GM13976 (cell line): ENCODE measurements around the gene PPP1R11.
A peak's percentile ranks its signal among the peaks of the same experiment; 100 is the strongest.
"Not testable (repeated sequence)": the region's sequence is repeated elsewhere in the genome, so short reads cannot be mapped to it uniquely, and the experiment has no call there.

ENCODE experiments used
- DNase-seq: peaks from one replicate; pipeline ENCODE4 v3.0.0; 2012; ENCODE audit warnings: low spot score
- in situ Hi-C: fragments of 300-500 bp; cut with MboI; formaldehyde crosslinking; loops from one replicate; pipeline ENCODE4 v1.12.0; 2022; ENCODE audit warnings: low sequenced_read_pairs, mixed read lengths, inconsistent platforms; ENCODE audit not compliant: unreplicated experiment
- TF ChIP-seq, protein P1 (sequence below): IDR thresholded peaks from 2 replicates; pipeline ENCODE4 v1.5.1; 2012; ENCODE audit warnings: borderline replicate concordance, mild to moderate bottlenecking; ENCODE audit not compliant: insufficient read depth; ENCODE audit errors: extremely low read depth, missing control alignments, control extremely low read depth

PPP1R11 gene, protein sequence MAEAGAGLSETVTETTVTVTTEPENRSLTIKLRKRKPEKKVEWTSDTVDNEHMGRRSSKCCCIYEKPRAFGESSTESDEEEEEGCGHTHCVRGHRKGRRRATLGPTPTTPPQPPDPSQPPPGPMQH

GRCh38 chr6:30066577-30067459, at the start of gene PPP1R11:
PPP1R11 (plus strand) TSS chr6:30067198; CDS start chr6:30067411, 213 bp downstream.
- in situ Hi-C loops, result no loop called here
- peak; percentile 93 for DNase-seq
- TF ChIP-seq, protein P1, sequence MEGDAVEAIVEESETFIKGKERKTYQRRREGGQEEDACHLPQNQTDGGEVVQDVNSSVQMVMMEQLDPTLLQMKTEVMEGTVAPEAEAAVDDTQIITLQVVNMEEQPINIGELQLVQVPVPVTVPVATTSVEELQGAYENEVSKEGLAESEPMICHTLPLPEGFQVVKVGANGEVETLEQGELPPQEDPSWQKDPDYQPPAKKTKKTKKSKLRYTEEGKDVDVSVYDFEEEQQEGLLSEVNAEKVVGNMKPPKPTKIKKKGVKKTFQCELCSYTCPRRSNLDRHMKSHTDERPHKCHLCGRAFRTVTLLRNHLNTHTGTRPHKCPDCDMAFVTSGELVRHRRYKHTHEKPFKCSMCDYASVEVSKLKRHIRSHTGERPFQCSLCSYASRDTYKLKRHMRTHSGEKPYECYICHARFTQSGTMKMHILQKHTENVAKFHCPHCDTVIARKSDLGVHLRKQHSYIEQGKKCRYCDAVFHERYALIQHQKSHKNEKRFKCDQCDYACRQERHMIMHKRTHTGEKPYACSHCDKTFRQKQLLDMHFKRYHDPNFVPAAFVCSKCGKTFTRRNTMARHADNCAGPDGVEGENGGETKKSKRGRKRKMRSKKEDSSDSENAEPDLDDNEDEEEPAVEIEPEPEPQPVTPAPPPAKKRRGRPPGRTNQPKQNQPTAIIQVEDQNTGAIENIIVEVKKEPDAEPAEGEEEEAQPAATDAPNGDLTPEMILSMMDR, result no peak

- DNase-seq, result no peak
- TF ChIP-seq, protein P1, result no peak
- in situ Hi-C loops, result no loop called here
These were observed 47.2 kb upstream of the PPP1R11 start for GRCh38 chr6:30019819-30020218.

GRCh38 chr6:30020626-30021025, 46.4 kb upstream of the PPP1R11 start:
- no peak for DNase-seq
- in situ Hi-C loops, result no loop called here
- TF ChIP-seq, protein P1, result no peak

GRCh38 chr6:30022189-30022588, 44.8 kb upstream of the PPP1R11 start:
- TF ChIP-seq, protein P1, result no peak
- in situ Hi-C loops, result no loop called here
- no peak for DNase-seq

GRCh38 chr6:30022712-30023111, 44.3 kb upstream of the PPP1R11 start:
- DNase-seq, in situ Hi-C loops: not testable (repeated sequence)

DNA sequence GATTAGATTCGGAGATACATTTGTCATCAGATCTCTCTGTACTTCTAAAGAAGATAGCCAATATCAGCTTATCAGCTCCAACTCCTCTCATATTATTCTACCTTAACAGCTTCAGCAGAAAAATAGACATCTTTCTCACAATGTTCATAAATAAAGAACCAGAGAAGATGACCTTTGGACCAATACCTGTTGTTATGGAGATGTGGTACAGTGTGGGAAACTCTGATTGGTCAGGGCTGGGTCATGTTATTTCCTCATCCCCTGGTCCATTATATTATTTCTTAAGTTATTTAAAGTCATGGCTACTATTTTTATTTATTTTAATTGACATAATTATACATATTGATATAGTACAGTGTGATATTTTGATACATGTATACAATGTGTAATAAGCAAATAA, 41.8 kb upstream of the PPP1R11 start:
- TF ChIP-seq, protein P1, result no peak
- in situ Hi-C loops, result no loop called here
- no peak for DNase-seq

DNA sequence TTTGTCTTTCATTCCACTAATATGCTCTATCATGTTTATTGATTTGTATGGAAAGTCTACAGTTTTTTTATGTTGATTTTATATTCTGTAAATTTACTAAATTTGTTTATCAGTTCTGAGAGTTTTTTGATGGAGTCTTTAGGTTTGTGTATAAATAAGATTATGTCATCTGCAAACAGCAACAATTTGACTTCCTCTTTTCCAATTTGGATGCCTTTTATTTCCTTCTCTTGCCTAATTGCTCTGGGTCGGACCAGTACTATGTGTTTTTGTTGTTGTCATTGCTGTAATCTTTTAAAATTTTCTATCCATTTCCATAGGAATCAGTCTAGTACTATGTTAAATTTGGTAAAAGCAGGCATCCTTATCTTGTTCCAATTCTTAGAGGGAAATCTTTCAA, 37.4 kb upstream of the PPP1R11 start:
- DNase-seq, result no peak
- TF ChIP-seq, protein P1, result no peak
- in situ Hi-C loops, result no loop called here
